HEK293 (cell line): ENCODE results near the gene TMEM63A.
A peak's percentile ranks its signal among the peaks of the same experiment; 100 is the strongest.

Experiments
- AEBP2 ChIP-seq: fragments of 450-650 bp; formaldehyde crosslinking; IDR thresholded peaks from 2 replicates; pipeline ENCODE4 v1.5.1; 2016; ENCODE audit warnings: missing biosample characterization, missing genetic modification characterization, borderline replicate concordance
- GLIS1 ChIP-seq: fragments of 450-650 bp; formaldehyde crosslinking; IDR thresholded peaks from 2 replicates; pipeline ENCODE4 v1.5.1; 2016; ENCODE audit warnings: missing biosample characterization, missing genetic modification characterization
- HOXA7 ChIP-seq: sonication (generic); formaldehyde crosslinking; IDR thresholded peaks from 2 replicates; pipeline ENCODE4 v1.8.1; 2022; ENCODE audit warnings: missing genetic modification reagents, borderline replicate concordance
- KLF1 ChIP-seq: fragments of 450-650 bp; formaldehyde crosslinking; IDR thresholded peaks from 2 replicates; pipeline ENCODE4 v1.5.1; 2016; ENCODE audit warnings: missing biosample characterization, missing genetic modification characterization
- RBAK ChIP-seq: fragments of 450-650 bp; formaldehyde crosslinking; IDR thresholded peaks from 2 replicates; pipeline ENCODE4 v1.5.1; 2016; ENCODE audit warnings: missing biosample characterization, missing genetic modification characterization
- REPIN1 ChIP-seq: fragments of 450-650 bp; formaldehyde crosslinking; IDR thresholded peaks from 2 replicates; pipeline ENCODE4 v1.5.1; 2017; ENCODE audit warnings: missing biosample characterization, missing genetic modification characterization, low read depth
- SCRT2 ChIP-seq: fragments of 450-650 bp; formaldehyde crosslinking; IDR thresholded peaks from 2 replicates; pipeline ENCODE4 v1.5.1; 2016; ENCODE audit warnings: missing biosample characterization, missing genetic modification characterization
- ZBTB44 ChIP-seq: fragments of 450-650 bp; IDR thresholded peaks from 2 replicates; pipeline ENCODE4 v1.5.1; 2018; ENCODE audit warnings: missing biosample characterization, mild to moderate bottlenecking, missing genetic modification characterization
- ZFP37 ChIP-seq: fragments of 450-650 bp; formaldehyde crosslinking; IDR thresholded peaks from 2 replicates; pipeline ENCODE4 v1.5.1; 2016; ENCODE audit warnings: missing biosample characterization, missing genetic modification characterization
- ZNF121 ChIP-seq: fragments of 450-650 bp; formaldehyde crosslinking; IDR thresholded peaks from 2 replicates; pipeline ENCODE4 v1.5.1; 2016; ENCODE audit warnings: missing biosample characterization, missing genetic modification characterization
- ZNF146 ChIP-seq: fragments of 450-650 bp; formaldehyde crosslinking; IDR thresholded peaks from 2 replicates; pipeline ENCODE4 v1.5.1; 2016; ENCODE audit warnings: missing biosample characterization, missing genetic modification characterization
- ZNF16 ChIP-seq: fragments of 450-650 bp; formaldehyde crosslinking; IDR thresholded peaks from 2 replicates; pipeline ENCODE4 v1.5.1; 2016; ENCODE audit warnings: low read depth, missing biosample characterization, missing genetic modification characterization
- ZNF175 ChIP-seq: fragments of 450-650 bp; formaldehyde crosslinking; IDR thresholded peaks from 2 replicates; pipeline ENCODE4 v1.5.1; 2016; ENCODE audit warnings: missing biosample characterization, missing genetic modification characterization
- ZNF23 ChIP-seq: fragments of 450-650 bp; formaldehyde crosslinking; IDR thresholded peaks from 2 replicates; pipeline ENCODE4 v1.5.1; 2016; ENCODE audit warnings: missing biosample characterization, missing genetic modification characterization, borderline replicate concordance
- ZNF274 ChIP-seq, 2 experiments: fragments of 200-500 bp in 1 of 2; fragments of 450-650 bp in 1 of 2; sonication (Bioruptor generic) in 1 of 2; formaldehyde crosslinking in 1 of 2; IDR thresholded peaks; 2 replicates each; pipeline versions ENCODE4 v1.5.1 to v1.6.1; 2014 to 2016; ENCODE audit warnings: borderline replicate concordance in 1 of 2, inconsistent platforms in 1 of 2, low read length in 1 of 2, missing biosample characterization in 1 of 2, missing genetic modification characterization in 1 of 2
- ZNF292 ChIP-seq: fragments of 450-650 bp; formaldehyde crosslinking; IDR thresholded peaks from 2 replicates; pipeline ENCODE4 v1.5.1; 2016; ENCODE audit warnings: low read depth, missing biosample characterization, missing genetic modification characterization, borderline replicate concordance
- ZNF423 ChIP-seq: fragments of 450-650 bp; formaldehyde crosslinking; IDR thresholded peaks from 2 replicates; pipeline ENCODE4 v1.5.1; 2016; ENCODE audit warnings: missing biosample characterization, missing genetic modification characterization
- ZNF449 ChIP-seq: fragments of 450-650 bp; formaldehyde crosslinking; IDR thresholded peaks from 2 replicates; pipeline ENCODE4 v1.5.1; 2017; ENCODE audit warnings: missing biosample characterization, mild to moderate bottlenecking, missing genetic modification characterization, moderate library complexity
- ZNF514 ChIP-seq: fragments of 450-650 bp; formaldehyde crosslinking; IDR thresholded peaks from 2 replicates; pipeline ENCODE4 v1.5.1; 2016; ENCODE audit warnings: missing biosample characterization, missing genetic modification characterization
- ZNF555 ChIP-seq: fragments of 450-650 bp; formaldehyde crosslinking; conservative IDR thresholded peaks from 2 replicates; pipeline ENCODE4 v1.5.1; 2017; ENCODE audit warnings: missing biosample characterization, mild to moderate bottlenecking, missing genetic modification characterization, inconsistent platforms
- ZNF580 ChIP-seq: fragments of 450-650 bp; formaldehyde crosslinking; IDR thresholded peaks from 2 replicates; pipeline ENCODE4 v1.5.1; 2016; ENCODE audit warnings: missing biosample characterization, missing genetic modification characterization
- ZNF600 ChIP-seq: fragments of 450-650 bp; formaldehyde crosslinking; IDR thresholded peaks from 2 replicates; pipeline ENCODE4 v1.5.1; 2016; ENCODE audit warnings: missing biosample characterization, missing genetic modification characterization
- ZNF623 ChIP-seq: fragments of 450-650 bp; formaldehyde crosslinking; IDR thresholded peaks from 2 replicates; pipeline ENCODE4 v1.5.1; 2016; ENCODE audit warnings: missing biosample characterization, missing genetic modification characterization
- ZNF645 ChIP-seq: fragments of 450-650 bp; formaldehyde crosslinking; IDR thresholded peaks from 2 replicates; pipeline ENCODE4; 2016; ENCODE audit warnings: missing biosample characterization, missing genetic modification characterization
- ZNF670 ChIP-seq: fragments of 450-650 bp; formaldehyde crosslinking; IDR thresholded peaks from 2 replicates; pipeline ENCODE4 v1.5.1; 2016; ENCODE audit warnings: missing biosample characterization, missing genetic modification characterization, low read depth
- ZNF692 ChIP-seq: fragments of 450-650 bp; formaldehyde crosslinking; IDR thresholded peaks from 2 replicates; pipeline ENCODE4 v1.5.1; 2016; ENCODE audit warnings: missing biosample characterization, missing genetic modification characterization
- ZNF701 ChIP-seq: fragments of 450-650 bp; formaldehyde crosslinking; IDR thresholded peaks from 2 replicates; pipeline ENCODE4 v1.5.1; 2016; ENCODE audit warnings: missing biosample characterization, missing genetic modification characterization
- ZNF76 ChIP-seq: fragments of 450-650 bp; formaldehyde crosslinking; IDR thresholded peaks from 2 replicates; pipeline ENCODE4; 2016; ENCODE audit warnings: low read depth, missing biosample characterization, missing genetic modification characterization, borderline replicate concordance
- ZSCAN30 ChIP-seq: fragments of 450-650 bp; IDR thresholded peaks from 2 replicates; pipeline ENCODE4 v1.5.1; 2018; ENCODE audit warnings: missing biosample characterization, mild to moderate bottlenecking, missing genetic modification characterization, moderate library complexity

The TMEM63A gene

GRCh38 chr1:225881959-225882693 lies at the start of gene TMEM63A (continued):
- no peak for TF ChIP-seq ZNF555
- peak; percentile 71 for TF ChIP-seq ZNF580
- TF ChIP-seq ZNF449 (tag by site-specific recombination) = no peak
- peak; percentile 95 for TF ChIP-seq GLIS1 (tag by site-specific recombination)
- peak; percentile 62; the same call in 1 of the 2 replicates for TF ChIP-seq ZSCAN30 (tag by site-specific recombination)
- no peak for TF ChIP-seq SCRT2 (tag by site-specific recombination)
- TF ChIP-seq ZNF16 = no peak
- TF ChIP-seq HOXA7 = no peak
- no peak for TF ChIP-seq ZNF701 (tag by site-specific recombination)
- TF ChIP-seq ZNF645 (tag by site-specific recombination) = no peak
- no peak for TF ChIP-seq RBAK (tag by site-specific recombination)
- no peak for TF ChIP-seq ZNF274 (IDR thresholded peaks at IDR 0.05; ENCODE audit: low read length)
- no peak for TF ChIP-seq ZNF274 (tag by site-specific recombination; IDR thresholded peaks at IDR 0.05; ENCODE audit: borderline replicate concordance)
- TF ChIP-seq ZNF423 (tag by site-specific recombination) = peak; percentile 73; the same call in 1 of the 2 replicates
- peak; percentile 93; the same call in 1 of the 2 replicates for TF ChIP-seq ZFP37 (tag by site-specific recombination)
- TF ChIP-seq ZNF292 = no peak
- TF ChIP-seq REPIN1 (tag by site-specific recombination) = 0 out of 2 replicates have a peak, but pooled peaks have one; percentile 16
- no peak for TF ChIP-seq ZNF670
- TF ChIP-seq AEBP2 = no peak
- TF ChIP-seq ZNF23 (tag by site-specific recombination) = no peak
- TF ChIP-seq ZNF692 = peak; percentile 99
- peak; percentile 83; the same call in 1 of the 2 replicates for TF ChIP-seq ZNF121 (tag by site-specific recombination)
- peak; percentile 93 for TF ChIP-seq ZNF600
- TF ChIP-seq KLF1 (tag by site-specific recombination) = peak; percentile 65; the same call in 1 of the 2 replicates
- peak; percentile 11; the same call in 1 of the 2 replicates for TF ChIP-seq ZBTB44 (tag by site-specific recombination)
- TF ChIP-seq ZNF175 (tag by site-specific recombination) = no peak
- TF ChIP-seq ZNF623 = no peak
- no peak for TF ChIP-seq ZNF514 (tag by site-specific recombination)
- TF ChIP-seq ZNF76 (tag by site-specific recombination) = peak; percentile 15; the same call in 1 of the 2 replicates
- TF ChIP-seq ZNF146 (tag by site-specific recombination) = no peak; the same call in 1 of the 2 replicates
